HG02798 (cell line): Measurements from ENCODE around the gene SOX6.

Experiments
- ATAC-seq: cut with Tn5 transposase; IDR thresholded peaks from one replicate; pipeline ENCODE4 v1.9.1; 2021; ENCODE audit warnings: mild to moderate bottlenecking; ENCODE audit not compliant: unreplicated experiment, poor library complexity

SOX6 gene

DNA sequence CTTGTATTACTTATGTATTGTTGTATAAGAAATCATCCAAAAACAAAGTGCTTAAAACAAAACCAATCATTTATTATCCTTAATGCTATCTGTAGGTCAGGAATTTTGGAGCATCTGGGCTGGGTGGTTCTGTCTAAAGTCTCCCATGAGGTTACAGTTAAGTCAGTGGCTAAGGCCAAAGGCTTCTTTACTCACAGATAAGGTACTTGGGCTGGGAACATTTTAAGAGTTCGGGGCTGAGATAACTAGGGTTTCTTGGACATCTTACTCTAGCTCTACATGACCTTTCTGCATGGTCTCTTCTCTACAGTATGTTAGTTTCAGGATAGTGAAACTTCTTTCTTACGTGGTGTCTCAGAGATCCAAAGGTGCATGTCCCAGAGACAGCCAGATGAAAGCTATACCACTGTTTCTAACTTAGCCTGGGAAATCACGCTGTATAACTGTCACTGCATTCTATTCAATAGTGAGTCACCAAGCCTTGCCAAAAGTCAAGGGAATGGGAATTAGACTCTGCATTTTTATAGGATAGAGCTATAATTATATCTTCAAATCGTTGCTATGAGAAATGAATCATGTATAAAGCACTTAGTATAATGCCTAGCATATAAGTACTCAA, 29.6 kb downstream of the SOX6 start:
- no peak for ATAC-seq

DNA sequence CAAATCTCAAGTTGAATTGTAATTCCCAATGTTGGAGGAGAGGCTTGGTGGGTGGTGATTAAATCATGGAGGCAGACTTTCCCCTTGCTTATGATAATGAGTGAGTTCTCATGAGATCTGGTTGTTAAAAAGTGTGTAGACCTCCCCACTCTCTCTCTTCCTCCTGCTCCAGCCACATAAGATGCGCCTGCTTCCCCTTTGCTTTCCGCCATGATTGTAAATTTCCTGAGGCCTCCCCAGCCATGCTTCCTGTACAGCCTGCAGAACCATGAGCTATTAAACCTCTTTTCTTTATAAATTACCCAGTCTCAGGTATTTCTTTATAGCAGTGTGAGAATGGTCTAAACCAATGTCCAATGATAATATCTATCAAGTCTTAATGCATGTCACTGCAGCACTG, 34.2 kb downstream of the SOX6 start:
- ATAC-seq = no peak

DNA sequence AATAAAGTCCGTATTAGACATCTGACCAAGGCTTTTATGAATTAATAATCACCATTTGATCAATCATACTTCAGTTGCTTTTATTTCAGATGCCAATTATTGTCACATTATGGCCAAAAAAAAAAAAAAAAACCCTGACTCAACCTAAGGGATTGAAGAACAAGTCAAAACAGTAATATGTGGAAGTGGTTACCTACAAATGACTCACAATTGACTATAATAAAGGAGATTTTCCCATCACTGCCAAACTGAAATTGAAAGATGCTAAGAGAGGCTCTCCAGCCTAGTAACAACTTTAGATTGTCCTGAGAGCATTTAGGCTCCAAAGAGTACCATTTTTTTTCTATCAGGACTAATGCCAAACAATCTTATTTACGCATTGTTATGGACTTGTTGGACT, 35.2 kb downstream of the SOX6 start:
- no peak for ATAC-seq

DNA sequence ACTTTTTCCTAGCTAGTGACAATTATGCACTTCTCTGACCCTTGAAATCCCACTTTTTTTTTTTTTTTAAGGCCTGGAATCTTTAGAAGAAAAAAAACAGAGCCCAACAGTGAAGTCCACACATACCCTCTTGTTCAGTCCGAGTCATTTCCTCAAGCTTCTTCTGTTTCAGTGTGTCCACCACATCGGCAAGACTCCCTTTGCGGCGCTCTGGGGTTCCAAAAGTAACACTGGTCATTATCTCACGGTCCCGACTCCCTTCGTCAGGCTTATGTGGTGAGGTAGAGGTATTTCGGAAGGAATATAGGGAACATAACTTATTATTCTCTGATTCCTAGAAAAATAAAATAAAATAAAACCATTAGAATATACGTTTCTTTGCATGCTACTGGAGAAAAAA, 38.0 kb downstream of the SOX6 start:
- ATAC-seq = no peak

DNA sequence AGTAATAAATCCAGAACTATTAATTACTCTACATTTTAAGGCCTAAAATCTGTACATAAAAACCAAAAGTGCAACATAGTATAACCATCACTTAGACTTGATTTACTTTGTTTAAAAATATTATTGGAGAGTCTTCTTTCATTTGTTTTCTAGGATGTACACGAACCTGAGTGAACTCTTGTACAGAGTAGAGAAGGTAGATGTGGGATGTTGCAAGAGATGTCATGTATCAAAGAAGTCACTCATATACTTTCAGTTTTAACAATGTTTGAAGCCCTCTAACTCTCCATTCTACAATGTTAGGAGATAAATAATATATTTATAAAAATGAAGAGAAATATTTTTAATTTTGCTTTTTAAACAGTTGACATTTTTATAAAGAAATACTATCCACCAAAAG, 38.6 kb downstream of the SOX6 start:
- no peak for ATAC-seq

DNA sequence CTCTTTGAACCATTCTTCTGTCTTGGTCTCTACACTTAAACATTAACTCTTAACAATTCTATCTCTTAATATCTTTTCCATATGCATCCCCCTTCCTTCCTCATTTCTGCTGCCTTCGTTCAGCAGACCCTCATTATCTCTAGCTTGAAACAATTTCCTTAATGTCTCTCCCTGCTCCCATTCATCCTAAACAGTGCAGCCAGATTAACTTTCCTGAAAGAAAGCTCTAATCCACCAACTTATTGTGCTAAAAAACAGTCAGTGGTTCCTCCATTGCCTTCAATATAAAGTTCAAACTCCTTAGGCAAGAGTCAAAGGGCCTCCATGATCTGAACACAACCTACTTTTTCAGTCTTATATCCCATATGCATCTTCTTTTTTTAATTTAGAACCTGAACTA, 42.5 kb downstream of the SOX6 start:
- no peak for ATAC-seq

DNA sequence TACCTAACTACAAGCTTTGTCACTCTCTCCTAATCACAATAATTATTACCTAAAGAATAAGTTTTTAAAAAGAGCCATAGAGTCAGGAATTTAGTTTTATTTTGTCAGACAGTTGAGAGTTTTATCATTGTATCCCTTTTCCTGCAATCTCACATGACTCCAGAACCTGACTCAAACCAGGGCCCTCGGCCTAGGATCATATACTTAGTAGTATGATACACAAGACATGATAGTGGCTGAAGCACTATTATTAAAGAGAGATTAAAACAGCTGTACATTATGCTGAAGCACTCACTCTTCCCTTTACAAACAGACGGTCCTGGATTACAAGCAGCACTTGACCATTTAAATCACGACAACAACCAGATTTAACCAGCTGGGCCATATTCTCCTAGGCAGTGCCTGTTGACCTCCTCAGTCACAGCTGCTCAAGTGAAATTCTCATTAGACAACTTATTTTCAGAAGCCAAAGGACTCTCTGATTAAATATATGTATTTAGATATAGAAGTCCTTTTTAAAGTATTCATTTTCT, 44.0 kb downstream of the SOX6 start:
- no peak for ATAC-seq

DNA sequence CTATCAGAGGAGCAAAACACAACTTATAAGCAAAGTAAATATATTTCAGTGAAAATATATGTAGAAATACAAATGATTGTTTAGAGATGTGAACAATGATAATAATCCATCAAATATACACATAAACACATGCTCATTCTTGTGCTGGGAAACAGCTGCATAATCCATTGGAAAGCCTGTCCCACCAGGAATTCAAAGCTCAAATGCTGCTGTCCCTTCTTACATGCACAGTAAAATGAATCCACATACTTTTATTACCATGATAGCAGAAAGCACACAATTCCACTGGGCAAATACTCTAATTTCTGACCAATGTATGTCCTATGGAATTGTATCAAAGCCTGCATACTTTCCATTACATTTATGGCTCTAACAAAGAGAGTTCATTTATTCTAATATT, 44.5 kb downstream of the SOX6 start:
- no peak for ATAC-seq

DNA sequence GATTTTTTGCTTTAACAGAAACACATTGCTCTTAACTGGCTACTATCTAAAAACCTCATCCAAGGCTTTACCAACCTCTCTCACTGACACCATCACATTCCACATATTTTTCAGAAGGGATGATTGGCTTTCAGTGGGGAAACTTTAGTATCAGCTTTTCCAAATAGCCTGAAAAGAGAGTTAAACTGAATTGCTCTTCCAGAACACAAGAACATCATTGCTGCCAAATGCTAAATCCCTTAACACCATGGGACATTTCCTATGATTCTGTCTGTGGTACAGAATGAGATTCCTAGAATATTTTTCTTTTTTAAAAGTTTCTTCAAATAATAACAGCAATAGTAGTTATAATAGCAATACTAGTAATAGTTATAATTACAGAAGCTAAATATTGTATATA, 45.4 kb downstream of the SOX6 start:
- ATAC-seq = no peak

DNA sequence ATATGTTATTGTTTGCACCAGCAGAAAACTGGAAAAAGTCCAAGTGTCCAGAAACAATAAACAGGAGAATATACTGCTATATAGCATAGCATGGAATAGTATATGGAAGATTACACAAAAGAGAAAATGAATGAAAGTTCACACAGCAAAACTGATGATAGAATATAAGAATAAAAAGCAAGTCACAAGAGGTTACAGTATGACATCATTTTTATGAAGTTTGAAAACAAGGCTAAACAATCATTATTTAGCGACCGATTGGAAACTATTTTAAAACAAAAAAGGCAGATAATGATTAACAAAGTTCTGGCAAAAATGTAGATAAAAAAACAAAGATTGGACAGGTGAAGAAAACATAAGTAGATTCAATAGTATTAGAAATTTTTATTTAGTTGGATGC, 47.1 kb downstream of the SOX6 start:
- ATAC-seq = no peak

DNA sequence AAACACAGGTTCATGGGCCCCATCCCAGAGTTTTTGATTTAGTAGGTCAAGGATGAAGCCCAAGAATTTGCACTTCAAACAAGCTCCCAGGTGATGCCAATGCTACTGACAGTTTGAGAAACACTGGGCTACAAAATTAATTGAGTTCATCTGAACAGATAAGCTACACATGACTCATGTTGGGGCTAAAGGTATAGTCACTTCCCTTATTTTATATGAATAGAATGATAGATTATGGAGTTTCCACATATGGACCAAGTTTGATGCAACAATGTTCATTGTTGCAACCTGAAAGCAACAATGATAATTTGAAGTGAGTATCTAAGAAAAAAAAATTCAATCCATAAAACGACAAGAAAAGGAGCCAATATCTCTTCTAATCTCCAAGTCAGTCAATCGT, 54.9 kb downstream of the SOX6 start:
- no peak for ATAC-seq

DNA sequence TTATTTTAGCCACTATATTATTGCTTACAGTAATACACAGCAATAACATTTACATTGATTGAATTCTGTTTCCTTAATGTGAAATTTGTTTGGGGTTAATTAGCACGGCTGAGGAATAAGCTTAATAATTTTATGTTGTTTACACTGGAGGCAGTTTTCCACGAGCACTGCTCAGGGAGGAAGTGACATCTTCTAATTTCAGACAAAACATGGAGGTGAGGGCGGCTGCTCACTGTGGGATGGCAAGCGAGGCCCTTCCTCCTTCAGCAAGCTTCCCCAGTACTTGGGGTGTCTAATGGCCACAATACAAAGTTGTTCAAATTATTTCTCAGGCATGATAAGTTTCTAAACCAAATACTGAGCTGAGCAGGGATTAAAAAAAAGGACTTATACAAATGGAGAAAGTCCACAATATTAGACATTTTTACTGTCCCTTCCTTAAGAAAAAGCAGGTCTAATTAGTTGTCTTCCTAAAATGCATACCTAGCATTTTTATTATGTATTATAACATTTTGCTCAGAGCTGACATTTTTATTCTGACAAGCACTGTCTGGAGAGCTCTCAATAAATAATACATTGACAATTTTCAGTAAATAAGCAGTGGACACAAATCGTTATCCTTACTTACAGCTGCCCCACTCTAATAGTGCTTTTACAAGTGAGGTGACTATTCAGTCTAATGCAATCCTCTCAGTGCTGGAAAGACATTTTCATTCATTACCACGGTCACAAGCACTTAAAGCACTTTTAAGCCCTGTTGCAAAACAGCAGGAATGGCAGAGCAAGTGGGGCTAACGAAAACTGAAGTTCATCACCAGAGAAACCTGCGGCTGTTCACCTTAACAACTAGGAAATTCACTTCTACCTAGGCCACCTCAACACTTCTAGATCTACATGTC, 56.2 kb downstream of the SOX6 start:
- no peak for ATAC-seq

DNA sequence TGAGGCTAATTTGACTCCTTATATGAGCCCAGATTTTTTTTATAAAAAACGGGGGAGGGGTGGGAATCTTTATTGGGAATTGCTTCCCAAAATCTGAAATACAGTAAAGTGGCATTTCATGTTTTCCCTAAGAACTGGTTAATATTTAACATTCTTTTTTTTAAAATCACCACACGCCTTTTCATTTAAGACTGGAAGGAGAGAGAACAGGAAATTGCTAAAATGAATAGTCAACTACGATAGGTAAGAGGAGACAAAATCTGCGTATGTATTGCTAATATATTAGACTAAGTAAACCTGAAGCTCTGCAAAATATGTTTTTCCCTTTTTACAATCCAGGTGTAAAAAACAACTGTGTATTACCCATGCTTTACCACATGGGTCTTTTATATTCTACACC, 57.0 kb downstream of the SOX6 start:
- ATAC-seq = no peak

DNA sequence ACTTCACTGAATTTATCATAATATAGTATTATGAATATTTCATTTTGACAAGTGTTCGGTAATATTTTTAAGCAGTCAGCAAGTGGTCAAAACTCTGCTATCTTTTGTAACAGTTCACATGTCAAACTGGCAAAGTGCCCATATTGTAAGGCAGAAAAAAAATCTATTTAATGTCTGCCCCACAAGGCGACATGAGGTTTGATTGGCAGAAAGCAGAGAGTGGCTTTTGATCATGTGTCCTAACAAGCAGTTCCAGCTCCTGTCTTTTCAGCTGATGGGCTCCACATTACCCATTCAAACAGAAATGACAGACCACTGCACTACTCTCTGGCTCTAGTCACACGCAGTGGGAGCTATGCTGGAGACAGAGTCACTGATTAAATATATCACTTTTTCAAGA, 59.0 kb downstream of the SOX6 start:
- no peak for ATAC-seq

DNA sequence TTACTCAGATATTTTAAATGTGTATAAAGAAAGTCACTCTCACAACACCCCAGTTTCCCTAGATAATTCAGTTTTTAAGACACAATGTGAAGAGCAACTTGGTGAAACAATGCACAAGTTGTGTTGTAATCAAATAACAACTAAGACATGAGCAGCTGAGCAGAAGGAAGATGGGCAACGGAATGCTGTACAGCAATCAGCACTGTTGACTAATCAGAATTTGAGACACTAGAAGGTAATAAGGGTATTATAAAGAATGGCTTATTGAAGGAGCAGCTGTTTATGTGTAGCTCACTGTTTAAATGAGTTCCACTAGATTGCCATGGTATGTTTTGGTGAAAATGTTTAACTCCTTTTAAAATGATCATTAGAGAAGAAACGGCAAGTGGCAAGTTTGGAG, 60.1 kb downstream of the SOX6 start:
- ATAC-seq = no peak

DNA sequence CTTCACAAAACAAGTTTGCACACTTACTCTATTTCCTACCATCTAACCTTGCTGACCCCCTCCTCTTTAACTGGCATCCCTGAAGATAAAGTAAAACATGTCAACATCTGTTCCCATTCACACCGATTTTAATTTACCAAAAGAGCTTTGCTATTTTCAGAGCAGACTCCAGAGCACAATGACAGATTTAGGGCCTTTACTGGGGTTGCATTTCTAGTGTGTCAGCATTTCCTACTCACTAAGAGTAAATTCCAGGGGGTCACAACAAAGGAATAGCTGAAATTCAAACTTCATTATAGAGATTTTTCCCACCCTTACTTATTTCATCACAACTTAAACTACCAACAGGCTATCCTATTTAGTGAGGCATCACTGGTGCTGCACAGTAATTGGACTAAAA, 60.8 kb downstream of the SOX6 start:
- ATAC-seq = no peak

DNA sequence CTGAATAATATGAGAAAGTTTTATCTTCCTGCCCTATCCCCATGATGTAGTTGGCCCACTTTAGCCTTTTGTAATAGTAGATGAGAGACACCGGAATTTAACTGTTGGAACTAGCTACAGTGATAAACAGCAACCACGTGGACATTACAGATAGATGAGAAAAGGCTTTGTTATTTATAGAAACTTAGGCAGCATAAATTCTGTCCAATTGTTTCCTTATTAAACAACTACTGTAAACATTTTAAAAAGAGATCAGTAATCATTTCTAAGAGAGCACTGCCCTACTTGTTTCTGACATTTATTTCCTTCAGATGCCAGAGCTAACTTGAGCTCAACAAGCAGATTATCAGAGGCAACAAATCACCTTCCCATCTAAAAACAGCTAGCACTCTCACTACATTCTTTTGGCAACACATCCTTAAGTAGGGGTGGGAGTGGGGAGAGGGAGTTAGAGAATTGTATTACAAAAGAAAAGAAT, 63.1 kb downstream of the SOX6 start:
- no peak for ATAC-seq

DNA sequence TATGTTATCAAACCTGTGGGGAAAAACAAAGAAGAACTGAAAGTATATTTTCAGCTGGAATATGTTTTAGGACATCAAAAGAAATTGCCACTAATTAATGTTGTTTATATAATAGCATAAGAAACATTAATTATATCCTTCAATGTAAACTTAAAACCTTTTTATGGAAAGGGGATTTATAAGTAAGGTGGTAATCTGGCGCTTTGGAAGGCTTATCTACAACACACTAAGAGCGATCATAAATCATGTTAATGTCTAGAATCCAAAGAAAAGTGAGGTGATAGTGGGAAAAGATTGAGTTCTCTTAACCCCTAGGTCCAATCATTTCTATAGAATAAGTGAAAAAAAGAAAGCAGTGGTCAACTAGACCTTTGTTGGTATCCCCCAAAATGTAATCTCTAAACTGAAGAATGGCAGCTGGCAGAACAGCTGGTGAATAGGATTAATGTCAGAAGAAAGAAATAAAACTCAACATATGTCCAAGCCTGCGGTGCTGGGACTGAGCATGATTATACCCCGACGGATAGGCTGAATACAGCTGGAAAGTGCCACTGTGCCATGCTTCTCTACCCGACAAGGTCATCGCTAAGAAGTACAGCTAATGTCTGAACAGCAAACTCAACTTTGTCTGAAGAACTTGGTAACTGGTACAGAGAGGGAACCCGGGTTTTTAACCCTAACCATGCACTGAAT, 64.0 kb downstream of the SOX6 start:
- ATAC-seq = no peak

DNA sequence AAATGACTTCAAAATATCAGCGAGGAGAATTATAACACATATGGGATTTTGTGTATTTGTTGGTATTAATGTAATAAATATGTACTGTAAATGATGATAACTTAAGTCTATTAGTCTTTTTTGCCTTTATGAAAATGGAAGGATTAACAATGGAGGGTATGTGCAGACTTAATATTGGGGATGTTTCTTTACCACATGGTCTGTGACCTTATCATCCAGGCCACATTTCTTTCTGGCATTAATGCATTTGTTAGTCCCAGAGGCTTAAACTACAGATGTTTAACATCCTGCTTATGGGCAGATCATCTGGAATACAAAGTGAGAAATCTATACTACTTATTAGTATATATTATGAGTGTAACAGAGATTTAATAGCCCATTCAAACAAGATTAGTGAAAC, 64.6 kb downstream of the SOX6 start:
- ATAC-seq = no peak

DNA sequence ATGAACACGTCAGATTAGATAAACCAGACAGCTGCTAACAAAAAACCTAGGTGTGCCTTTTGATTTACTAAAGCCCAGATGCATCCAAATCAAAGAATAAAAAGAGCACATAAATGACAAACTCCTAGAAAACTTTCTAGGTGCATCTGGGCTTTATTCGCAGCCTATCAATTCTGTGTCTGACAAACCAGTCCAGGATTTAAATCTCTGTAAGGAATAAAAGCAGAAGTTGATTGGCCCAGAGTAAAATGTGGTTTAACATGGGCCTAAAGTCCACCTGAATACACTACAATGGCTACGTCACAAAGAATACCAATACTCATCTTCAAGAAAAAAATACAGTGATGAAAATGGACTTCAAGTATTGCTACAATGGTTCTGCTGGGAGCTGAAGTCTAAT, 66.8 kb downstream of the SOX6 start:
- no peak for ATAC-seq

DNA sequence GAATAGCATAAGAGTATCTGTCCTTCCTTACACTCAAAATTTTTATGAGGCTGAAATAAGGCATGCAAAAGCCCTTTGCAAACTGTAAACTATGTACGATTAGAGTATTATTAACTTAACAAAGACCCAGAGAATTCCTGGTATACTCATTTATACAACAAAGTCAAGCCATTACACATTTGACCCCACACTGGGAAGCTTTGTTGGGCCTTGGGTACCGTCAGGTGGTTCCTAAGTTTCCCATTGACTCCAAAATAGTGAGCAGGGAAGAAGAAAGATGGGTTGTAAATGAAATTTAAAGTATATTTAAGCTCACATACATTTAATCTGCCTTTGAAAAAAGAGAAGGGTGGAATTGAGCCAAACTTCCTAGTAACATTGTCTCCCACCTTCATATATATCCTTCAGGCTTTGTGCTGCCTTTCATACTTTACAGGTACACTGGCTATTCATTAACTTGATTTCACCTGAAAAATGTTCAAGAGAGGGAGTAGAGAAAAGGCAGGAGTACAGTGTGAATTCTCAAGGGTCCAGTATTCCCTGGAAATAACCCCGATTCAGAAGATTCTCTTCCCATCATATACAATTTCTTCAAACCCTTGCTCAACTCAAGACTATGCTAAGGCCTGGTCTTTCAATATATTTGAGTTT, 68.6 kb downstream of the SOX6 start:
- ATAC-seq = no peak
